Activated CD4-positive, alpha-beta T cell treated with anti-CD3 and anti-CD28 coated beads, Interleukin-2, amount 50 U/mL, for 1 hour (primary cell): ENCODE measurements around the gene KCNK7.

ENCODE experiments used
- DNase-seq: peaks from one replicate; pipeline ENCODE4 v3.0.0-alpha.2; 2020

Gene KCNK7

GRCh38 chr11:65625628-65626342 lies 30.2 kb upstream of the KCNK7 start:
- DNase-seq: peak; percentile 55

GRCh38 chr11:65624931-65625627 lies 29.5 kb upstream of the KCNK7 start:
- no peak for DNase-seq

GRCh38 chr11:65623852-65624616 lies 28.4 kb upstream of the KCNK7 start:
- no peak for DNase-seq

GRCh38 chr11:65623177-65623576 lies 27.6 kb upstream of the KCNK7 start:
- DNase-seq: no peak

- DNase-seq: no peak
Observed at GRCh38 chr11:65622011-65622410, 26.4 kb upstream of the KCNK7 start.

- DNase-seq: no peak
Observed at GRCh38 chr11:65621460-65621859, 25.9 kb upstream of the KCNK7 start.

GRCh38 chr11:65620666-65621065 lies 25.1 kb upstream of the KCNK7 start:
- DNase-seq: no peak

- no peak for DNase-seq
Observed at GRCh38 chr11:65619281-65619928, 23.8 kb upstream of the KCNK7 start.

- DNase-seq: no peak
Observed at GRCh38 chr11:65618763-65619162, 23.2 kb upstream of the KCNK7 start.

GRCh38 chr11:65617990-65618751 lies 22.6 kb upstream of the KCNK7 start:
- DNase-seq: no peak

GRCh38 chr11:65617136-65617850 lies 21.7 kb upstream of the KCNK7 start:
- no peak for DNase-seq

- DNase-seq: no peak
Observed at GRCh38 chr11:65616575-65617001, 21.0 kb upstream of the KCNK7 start.

- no peak for DNase-seq
Observed at GRCh38 chr11:65615950-65616574, 20.5 kb upstream of the KCNK7 start.

- DNase-seq: peak; percentile 100
Observed at GRCh38 chr11:65615229-65615949, 19.8 kb upstream of the KCNK7 start, which contains the start of gene PCNX3. Gene PCNX3, plus strand, starts transcription at chr11:65615776. Its CDS starts 536 bp downstream, at chr11:65616312.

- DNase-seq: no peak
Observed at GRCh38 chr11:65613091-65613928, 17.7 kb upstream of the KCNK7 start.

- DNase-seq: no peak
Observed at GRCh38 chr11:65612691-65613090, 17.1 kb upstream of the KCNK7 start.

GRCh38 chr11:65611758-65612603 lies 16.4 kb upstream of the KCNK7 start:
- no peak for DNase-seq

GRCh38 chr11:65611028-65611757 lies 15.6 kb upstream of the KCNK7 start:
- DNase-seq: no peak
